B cell (primary cell): ENCODE measurements around the gene DIP2B. TPM values are rescaled to one million over a fixed set of nuclear protein-coding genes. Genes with fewer than 3 reads are reported as not detected.
"Not testable (repeated sequence)": the region's sequence is repeated elsewhere in the genome, so short reads cannot be mapped to it uniquely, and the experiment has no call there.

Source experiments
- ATAC-seq: fragments of 200-7000 bp; cut with Tn5 transposase; one replicate; pipeline ENCODE4 v1.10.0; 2021; ENCODE audit warnings: low read depth, mild to moderate bottlenecking, moderate number of reproducible peaks, moderate library complexity
- CTCF ChIA-PET: fragments of 350-600 bp; sonication (Branson Sonifier 250); formaldehyde crosslinking; loops from one replicate; lab custom pipeline; 2021; ENCODE audit warnings: antibody characterized with exemption, inconsistent platforms; lab: Charles Lee
- POLR2A ChIA-PET: fragments of 350-600 bp; sonication (Branson Sonifier 250); formaldehyde crosslinking; loops from one replicate; lab custom pipeline; 2021; ENCODE audit warnings: antibody characterized with exemption; lab: Charles Lee
- DNase-seq: peaks from one replicate; pipeline ENCODE4 v3.0.0; 2013
- H2AFZ ChIP-seq: 2 replicates; pipeline ENCODE4 v1.6.1; 2012; ENCODE audit warnings: mild to moderate bottlenecking, low read depth, low read length; ENCODE audit not compliant: insufficient read depth, poor library complexity, severe bottlenecking
- H3K27ac ChIP-seq, 2 donors: 1 replicate in 1 of 2; 2 replicates in 1 of 2; pipeline ENCODE4 v1.5.1; 2012 to 2013; ENCODE audit warnings: low read length in 2 of 2, mild to moderate bottlenecking in 2 of 2, moderate library complexity in 1 of 2
- H3K27me3 ChIP-seq, 4 experiments: fragments of 200-600 bp in 1 of 4; sonication (generic) in 1 of 4; replicated peaks in 1 of 4; 1 replicate in 2 of 4; 2 replicates in 2 of 4; pipeline versions ENCODE4 v1.6.1 to v1.7.0; 2013 to 2016; ENCODE audit warnings: low read length in 3 of 4, mild to moderate bottlenecking in 2 of 4, mixed read lengths in 1 of 4, moderate library complexity in 1 of 4; ENCODE audit not compliant: insufficient read depth in 4 of 4, control insufficient read depth in 3 of 4; ENCODE audit errors: control extremely low read depth in 1 of 4
- H3K36me3 ChIP-seq, 2 experiments: replicated peaks in 1 of 2; 1 replicate in 1 of 2; 2 replicates in 1 of 2; pipeline versions ENCODE4 v1.6.1 to v1.7.1; 2013; ENCODE audit warnings: low read length in 1 of 2; ENCODE audit not compliant: insufficient read depth in 2 of 2, control insufficient read depth in 1 of 2; ENCODE audit errors: control extremely low read depth in 1 of 2, extremely low read depth in 1 of 2
- H3K4me1 ChIP-seq, 2 donors: fragments of 200-600 bp in 1 of 2; sonication (generic) in 1 of 2; 1 replicate in 1 of 2; 2 replicates in 1 of 2; pipeline versions ENCODE4 v1.5.1 to v1.6.1; 2013 to 2017; ENCODE audit warnings: low read length in 2 of 2; ENCODE audit not compliant: control insufficient read depth in 2 of 2, insufficient read depth in 2 of 2
- H3K4me2 ChIP-seq: replicated peaks from 2 replicates; pipeline ENCODE3; 2012; ENCODE audit warnings: mild to moderate bottlenecking, low read depth, low read length; ENCODE audit not compliant: poor library complexity, severe bottlenecking
- H3K4me3 ChIP-seq, 5 experiments: fragments of 200-600 bp in 1 of 5; sonication (generic) in 1 of 5; 1 replicate in 3 of 5; 2 replicates in 2 of 5; pipeline versions ENCODE4 v1.5.1 to v1.7.0; 2011 to 2016; ENCODE audit warnings: low read length in 4 of 5, mild to moderate bottlenecking in 4 of 5, low read depth in 2 of 5, control low read depth in 1 of 5, moderate library complexity in 1 of 5; ENCODE audit not compliant: insufficient read depth in 1 of 5; ENCODE audit errors: control extremely low read depth in 1 of 5, extremely low read depth in 1 of 5
- H3K79me2 ChIP-seq: fragments of 200-600 bp; sonication (generic); one replicate; pipeline ENCODE4 v1.6.0; 2016; ENCODE audit warnings: low read length; ENCODE audit not compliant: control insufficient read depth, insufficient read depth
- H3K9ac ChIP-seq: fragments of 200-600 bp; sonication (generic); 2 replicates; pipeline ENCODE4 v1.6.1; 2017; ENCODE audit warnings: mild to moderate bottlenecking, low read length, moderate library complexity
- H3K9me3 ChIP-seq, 3 donors: one replicate each; pipeline versions ENCODE4 v1.6.1 to v1.7.1; 2013; ENCODE audit warnings: low read length in 2 of 3; ENCODE audit not compliant: control insufficient read depth in 2 of 3, insufficient read depth in 1 of 3; ENCODE audit errors: control extremely low read depth in 1 of 3
- H4K20me1 ChIP-seq: 2 replicates; pipeline ENCODE4 v1.6.0; 2012; ENCODE audit warnings: mild to moderate bottlenecking, low read length; ENCODE audit not compliant: insufficient read depth, control insufficient read depth, poor library complexity, severe bottlenecking
- H3K27ac Mint-ChIP-seq: one replicate; pipeline ENCODE4 v1.8.0; 2021; ENCODE audit warnings: mixed read lengths
- H3K27me3 Mint-ChIP-seq: one replicate; pipeline ENCODE4 v1.8.0; 2021; ENCODE audit warnings: mixed read lengths
- H3K4me1 Mint-ChIP-seq: one replicate; pipeline ENCODE4 v1.8.0; 2021; ENCODE audit warnings: mixed read lengths
- H3K4me3 Mint-ChIP-seq: one replicate; pipeline ENCODE4 v1.8.0; 2021; ENCODE audit warnings: mixed read lengths
- H3K9me3 Mint-ChIP-seq: one replicate; pipeline ENCODE4 v1.8.0; 2022; ENCODE audit warnings: mixed read lengths; ENCODE audit not compliant: insufficient read depth
- EZH2 ChIP-seq: IDR thresholded peaks from 2 replicates; pipeline ENCODE4 v1.6.1; 2012; ENCODE audit warnings: borderline replicate concordance, low read depth, mild to moderate bottlenecking, moderate library complexity, low read length; ENCODE audit not compliant: insufficient read depth, poor library complexity, severe bottlenecking
- WGBS: methylation state at CpG from one replicate; pipeline ENCODE4 v1.1.5; 2013; ENCODE audit warnings: missing lambda C conversion rate; ENCODE audit not compliant: insufficient coverage; 5-methylcytosine and 5-hydroxymethylcytosine counted together
- intact Hi-C: fragments of 100-400 bp; cut with micrococcal nuclease; formaldehyde crosslinking; loops from one replicate; pipeline ENCODE4 v1.10.0; 2022
- polyA plus RNA-seq: library from polyadenylated mRNA; depleted of rRNA; stranded (reverse); fragments of >200 nt; gene quantifications from 2 replicates; pipeline ENCODE4 v1.2.3, GENCODE V29; 2012
- total RNA-seq, 2 donors: library from RNA; stranded (reverse); fragments of 120-200 nt in 1 of 2; gene quantifications; 1 replicate in 1 of 2; 2 replicates in 1 of 2; pipeline versions ENCODE4 v1.2.3 to v1.2.4, GENCODE V29; 2013 to 2022
- TF ChIP-seq, protein P1 (sequence below): fragments of 200-600 bp; IDR thresholded peaks from one replicate; pipeline ENCODE4 v1.8.0; 2022; ENCODE audit warnings: antibody characterized with exemption, mild to moderate bottlenecking

The DIP2B gene
- total and polyA plus RNA-seq, 2 donors (not counting 1 experiment from before 2014, with no cell fraction given) = 16.4 to 38.8 TPM

DNA sequence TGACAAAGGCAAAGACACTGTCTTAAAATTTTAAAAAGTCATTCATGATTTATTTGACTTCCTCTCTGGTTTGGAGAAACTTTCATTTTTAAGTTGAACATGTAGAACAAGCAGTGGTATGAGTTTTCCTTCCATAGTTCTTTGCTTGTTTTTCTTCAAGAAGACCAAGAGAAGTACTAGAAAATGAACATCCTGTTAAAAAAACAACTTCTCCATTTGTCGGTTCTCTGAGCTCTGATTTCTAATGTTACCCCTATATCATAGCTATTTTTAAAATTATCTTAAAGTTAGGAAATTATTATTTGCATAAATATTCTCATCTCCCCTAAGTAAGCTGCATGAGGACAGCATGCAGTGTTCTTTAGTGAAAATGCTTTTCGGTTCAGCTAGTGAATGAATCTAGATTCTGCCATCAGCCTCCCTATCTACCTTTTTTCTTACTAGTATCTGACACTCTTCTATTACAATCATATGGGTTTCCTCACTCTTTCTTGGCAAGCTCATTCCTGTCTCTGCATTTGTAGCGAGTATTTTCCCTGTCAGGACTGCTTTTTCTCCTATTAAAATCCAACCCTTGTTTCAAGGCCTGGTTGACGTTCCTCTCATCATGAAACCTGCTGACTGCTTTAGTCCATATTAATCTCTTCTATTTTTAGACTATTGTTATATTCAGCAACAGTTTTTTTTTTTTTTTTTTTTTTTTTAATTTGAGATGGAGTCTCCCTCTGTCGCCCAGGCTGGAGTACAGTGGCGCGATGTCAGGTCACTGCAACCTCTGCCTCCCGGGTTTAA, 15.8 kb downstream of the DIP2B start:
- H4K20me1 ChIP-seq = peaks cover 2% of the 10 kb centered on the region
- CTCF ChIA-PET = interaction anchor here (0.6 to 4.4 kb wide), 8 partner anchors 12 to 136 kb away, joined by 3 to 31 read pairs (median 4); partner anchors contain the start of gene DIP2B
- ATAC-seq (peak; percentile 22), DNase-seq (peak; percentile 57)
- H3K79me2 ChIP-seq = peaks cover 88% of the 10 kb centered on the region
- H3K27ac Mint-ChIP-seq = peak overlapping the region; percentile 85
- H3K9me3 ChIP-seq = peaks cover 0 to 13% (median 3%) of the 10 kb centered on the region in 3 donors
- H3K27me3 Mint-ChIP-seq = no peaks in the 10 kb centered on the region
- no peaks in the 10 kb centered on the region for H3K9me3 Mint-ChIP-seq
- H3K27me3 ChIP-seq = no peaks in the 10 kb centered on the region
- TF ChIP-seq, protein P1, sequence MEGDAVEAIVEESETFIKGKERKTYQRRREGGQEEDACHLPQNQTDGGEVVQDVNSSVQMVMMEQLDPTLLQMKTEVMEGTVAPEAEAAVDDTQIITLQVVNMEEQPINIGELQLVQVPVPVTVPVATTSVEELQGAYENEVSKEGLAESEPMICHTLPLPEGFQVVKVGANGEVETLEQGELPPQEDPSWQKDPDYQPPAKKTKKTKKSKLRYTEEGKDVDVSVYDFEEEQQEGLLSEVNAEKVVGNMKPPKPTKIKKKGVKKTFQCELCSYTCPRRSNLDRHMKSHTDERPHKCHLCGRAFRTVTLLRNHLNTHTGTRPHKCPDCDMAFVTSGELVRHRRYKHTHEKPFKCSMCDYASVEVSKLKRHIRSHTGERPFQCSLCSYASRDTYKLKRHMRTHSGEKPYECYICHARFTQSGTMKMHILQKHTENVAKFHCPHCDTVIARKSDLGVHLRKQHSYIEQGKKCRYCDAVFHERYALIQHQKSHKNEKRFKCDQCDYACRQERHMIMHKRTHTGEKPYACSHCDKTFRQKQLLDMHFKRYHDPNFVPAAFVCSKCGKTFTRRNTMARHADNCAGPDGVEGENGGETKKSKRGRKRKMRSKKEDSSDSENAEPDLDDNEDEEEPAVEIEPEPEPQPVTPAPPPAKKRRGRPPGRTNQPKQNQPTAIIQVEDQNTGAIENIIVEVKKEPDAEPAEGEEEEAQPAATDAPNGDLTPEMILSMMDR = no peak
- TF ChIP-seq EZH2 = no peak
- peak overlapping the region in 3 of 5 experiments; percentile 5 to 38 (median 16) for H3K4me3 ChIP-seq
- POLR2A ChIA-PET = interaction anchor here (0.7 to 1.3 kb wide), 3 partner anchors 12 to 121 kb away, joined by 6 to 12 read pairs (median 10); partner anchors contain the start of gene DIP2B
- peak overlapping the region; percentile 67 for H3K4me2 ChIP-seq
- peaks cover 66 to 84% of the 10 kb centered on the region in 2 donors for H3K4me1 ChIP-seq
- intact Hi-C loops = loop anchor here (10.0 kb wide), 1 partner anchor 54 kb away; no protein-coding TSS in a partner anchor
- WGBS = 46% methylated on average over 2 of the region's 8 CpGs
- H2AFZ ChIP-seq = peak overlapping the region; percentile 20
- H3K4me3 Mint-ChIP-seq = peak overlapping the region; percentile 65
- H3K36me3 ChIP-seq = peaks cover 0 to 6% of the 10 kb centered on the region in 2 experiments
- H3K27ac ChIP-seq = peak overlapping the region; percentile 66 to 85
- H3K4me1 Mint-ChIP-seq = peaks cover 46% of the 10 kb centered on the region
- H3K9ac ChIP-seq = peak overlapping the region; percentile 47

DNA sequence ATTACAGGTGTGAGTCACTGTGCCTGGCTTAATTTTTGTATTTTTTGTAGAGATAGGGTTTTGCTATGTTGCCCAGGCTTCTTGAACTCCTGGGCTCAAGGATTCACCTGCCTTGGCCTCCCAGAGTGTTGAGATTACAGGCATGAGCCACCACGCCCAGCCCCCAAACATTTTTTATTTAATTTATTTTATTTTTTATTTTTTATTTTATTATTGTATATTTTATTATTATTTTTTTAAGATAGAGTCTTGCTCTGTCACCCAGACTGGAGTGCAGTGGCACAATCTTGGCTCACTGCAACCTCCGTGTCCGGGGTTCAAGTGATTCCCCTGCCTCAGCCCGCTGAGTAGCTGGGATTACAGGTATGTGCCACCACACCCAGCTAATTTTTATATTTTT, 17.0 kb downstream of the DIP2B start:
- not testable (repeated sequence) for H4K20me1 ChIP-seq, DNase-seq, ATAC-seq, H3K9me3 Mint-ChIP-seq, H3K4me3 ChIP-seq, H3K4me2 ChIP-seq, H2AFZ ChIP-seq, H3K27me3 Mint-ChIP-seq, H3K27ac Mint-ChIP-seq, H3K36me3 ChIP-seq, H3K27me3 ChIP-seq, H3K9ac ChIP-seq, H3K4me3 Mint-ChIP-seq
- Histone ChIP-seq H3K79me2 (peaks cover 88% of the 10 kb centered on the region), H3K27ac (peak overlapping the region; percentile 2 to 85), H3K4me1 (peaks cover 62 to 83% of the 10 kb centered on the region in 2 donors), H3K9me3 (peaks cover 0 to 13% (median 3%) of the 10 kb centered on the region in 3 donors)
- POLR2A ChIA-PET = interaction anchor here (0.9 kb wide), 1 partner anchor 123 kb away, joined by 7 read pairs; no protein-coding TSS in a partner anchor
- intact Hi-C loops = loop anchor here (10.0 kb wide), 1 partner anchor 53 kb away; no protein-coding TSS in a partner anchor
- CTCF ChIA-PET = interaction anchor here (1.1 to 2.6 kb wide), 3 partner anchors 13 to 116 kb away, joined by 3 to 13 read pairs (median 6); no protein-coding TSS in a partner anchor
- WGBS = 100% methylated on average over 3 of the region's 4 CpGs
- peaks cover 46% of the 10 kb centered on the region for H3K4me1 Mint-ChIP-seq
